HepG2 (cell line): ENCODE data around the gene TXNDC11. TPM values are rescaled to one million over a fixed set of nuclear protein-coding genes. Genes with fewer than 3 reads are reported as not detected.
A peak's percentile ranks its signal among the peaks of the same experiment; 100 is the strongest.

Experiments used
- CEBPG ChIP-seq: IDR thresholded peaks from 2 replicates; pipeline ENCODE4 v1.6.1; 2016
- DNMT1 ChIP-seq: sonication (generic); formaldehyde crosslinking; IDR thresholded peaks from 2 replicates; pipeline ENCODE4 v1.5.1; 2020; ENCODE audit warnings: mild to moderate bottlenecking, missing genetic modification reagents
- FOXA1 ChIP-seq, 2 experiments: fragments of 450-650 bp in 1 of 2; sonication (generic) in 1 of 2; formaldehyde crosslinking in 1 of 2; IDR thresholded peaks; 2 replicates each; pipeline versions ENCODE4 v1.4.0 to v1.6.1; 2016 to 2020; ENCODE audit warnings: missing genetic modification reagents in 1 of 2
- HNRNPUL1 ChIP-seq: fragments of 200-400 bp; formaldehyde crosslinking; IDR thresholded peaks from 2 replicates; pipeline ENCODE4 v1.6.1; 2017; ENCODE audit warnings: low read depth, mild to moderate bottlenecking, low read length, moderate library complexity
- MTA1 ChIP-seq: sonication (generic); formaldehyde crosslinking; IDR thresholded peaks from 2 replicates; pipeline ENCODE4 v1.4.0; 2020; ENCODE audit warnings: missing genetic modification reagents, mild to moderate bottlenecking, borderline replicate concordance
- NFYC ChIP-seq: IDR thresholded peaks from 2 replicates; pipeline ENCODE4 v1.6.1; 2016; ENCODE audit warnings: missing genetic modification reagents, missing compliant biosample characterization
- RARA ChIP-seq: IDR thresholded peaks from 2 replicates; pipeline ENCODE4 v1.6.1; 2016; ENCODE audit warnings: missing genetic modification reagents, missing compliant biosample characterization
- SRSF4 ChIP-seq: fragments of 200-400 bp; formaldehyde crosslinking; IDR thresholded peaks from one replicate; pipeline ENCODE4 v1.6.1; 2018; ENCODE audit warnings: mild to moderate bottlenecking, low read depth, low read length, moderate library complexity; ENCODE audit not compliant: poor library complexity, severe bottlenecking
- TBX2 ChIP-seq: sonication (generic); formaldehyde crosslinking; IDR thresholded peaks from 2 replicates; pipeline ENCODE4 v1.5.0; 2020; ENCODE audit warnings: missing genetic modification reagents, mild to moderate bottlenecking, borderline replicate concordance
- WIZ ChIP-seq: sonication (generic); formaldehyde crosslinking; IDR thresholded peaks from 2 replicates; pipeline ENCODE4 v1.5.1; 2020; ENCODE audit warnings: mild to moderate bottlenecking, missing genetic modification reagents
- ZBTB38 ChIP-seq: sonication (generic); formaldehyde crosslinking; IDR thresholded peaks from 2 replicates; pipeline ENCODE4 v1.5.1; 2020; ENCODE audit warnings: mild to moderate bottlenecking, missing genetic modification reagents
- ZC3H4 ChIP-seq: sonication (generic); formaldehyde crosslinking; IDR thresholded peaks from 2 replicates; pipeline ENCODE4 v1.4.0; 2020; ENCODE audit warnings: missing genetic modification reagents, borderline replicate concordance
- ZFP36L1 ChIP-seq: sonication (generic); formaldehyde crosslinking; IDR thresholded peaks from 2 replicates; pipeline ENCODE4 v1.8.0; 2022; ENCODE audit warnings: mild to moderate bottlenecking, missing genetic modification reagents, moderate library complexity
- ZNF230 ChIP-seq: sonication (generic); formaldehyde crosslinking; IDR thresholded peaks from 2 replicates; pipeline ENCODE4 v1.4.0; 2020; ENCODE audit warnings: mild to moderate bottlenecking, missing genetic modification reagents
- ZNF24 ChIP-seq: fragments of 450-650 bp; IDR thresholded peaks from 2 replicates; pipeline ENCODE4 v1.6.1; 2017; ENCODE audit warnings: antibody characterized with exemption, mild to moderate bottlenecking
- ZNF256 ChIP-seq: sonication (generic); formaldehyde crosslinking; conservative IDR thresholded peaks from 2 replicates; pipeline ENCODE4 v1.4.0; 2020; ENCODE audit warnings: missing genetic modification reagents
- ZNF335 ChIP-seq: sonication (generic); formaldehyde crosslinking; IDR thresholded peaks from 2 replicates; pipeline ENCODE4 v1.4.0; 2020; ENCODE audit warnings: missing genetic modification reagents
- ZNF33A ChIP-seq: sonication (generic); formaldehyde crosslinking; IDR thresholded peaks from 2 replicates; pipeline ENCODE4 v1.5.1; 2020; ENCODE audit warnings: missing genetic modification reagents, mild to moderate bottlenecking, moderate library complexity, borderline replicate concordance
- ZNF567 ChIP-seq: sonication (generic); formaldehyde crosslinking; IDR thresholded peaks from 2 replicates; pipeline ENCODE4 v1.8.1; 2023; ENCODE audit warnings: mild to moderate bottlenecking, missing genetic modification reagents, borderline replicate concordance
- ZNF615 ChIP-seq: sonication (generic); formaldehyde crosslinking; IDR thresholded peaks from 2 replicates; pipeline ENCODE4 v1.5.0; 2020; ENCODE audit warnings: mild to moderate bottlenecking, missing genetic modification reagents, borderline replicate concordance
- ZNF788 ChIP-seq: sonication (generic); formaldehyde crosslinking; IDR thresholded peaks from 2 replicates; pipeline ENCODE4 v1.5.0; 2020; ENCODE audit warnings: mild to moderate bottlenecking, missing genetic modification reagents, borderline replicate concordance
- polyA plus RNA-seq, 8 experiments: library from polyadenylated mRNA; depleted of rRNA in 3 of 8; stranded (reverse) in 7 of 8; unstranded in 1 of 8; fragments of >200 nt; fragmentation: Illumina TruSeq in 4 of 8; extraction: Trizol in 4 of 8; gene quantifications; 2 replicates each; pipeline versions ENCODE4 v1.2.1 to v1.2.3, GENCODE V29; 2011 to 2016; ENCODE audit warnings: low read depth in 4 of 8, missing spikeins in 1 of 8, mixed read lengths in 1 of 8; ENCODE audit not compliant: insufficient read depth in 1 of 8
- total RNA-seq, 5 experiments: library from RNA; depleted of rRNA; stranded (reverse); fragments of >200 nt; fragmentation: Illumina TruSeq; extraction: Trizol; gene quantifications; 2 replicates each; pipeline ENCODE4 v1.2.3, GENCODE V29; 2016; ENCODE audit warnings: low read depth in 1 of 5
- TF ChIP-seq, protein P1 (sequence below), 2 experiments: fragments of 450-650 bp in 1 of 2; sonication (generic) in 1 of 2; formaldehyde crosslinking; IDR thresholded peaks; 2 replicates each; pipeline versions ENCODE4 v1.5.0 to v1.8.0; 2020 to 2022; ENCODE audit warnings: mild to moderate bottlenecking in 1 of 2, missing genetic modification reagents in 1 of 2
- TF ChIP-seq, protein P2 (sequence below): sonication (generic); formaldehyde crosslinking; IDR thresholded peaks from 2 replicates; pipeline ENCODE4 v1.8.1; 2023; ENCODE audit warnings: missing genetic modification reagents, mild to moderate bottlenecking, borderline replicate concordance
- TF ChIP-seq, protein P3 (sequence below): sonication (generic); formaldehyde crosslinking; IDR thresholded peaks from 2 replicates; pipeline ENCODE4 v1.4.0; 2020; ENCODE audit warnings: missing genetic modification reagents

Gene TXNDC11
- total and polyA plus RNA-seq, 2 of the 13 experiments (the other 11 are each of a cell fraction or from before 2014, with no cell fraction given) = 74.9 to 123 TPM

DNA sequence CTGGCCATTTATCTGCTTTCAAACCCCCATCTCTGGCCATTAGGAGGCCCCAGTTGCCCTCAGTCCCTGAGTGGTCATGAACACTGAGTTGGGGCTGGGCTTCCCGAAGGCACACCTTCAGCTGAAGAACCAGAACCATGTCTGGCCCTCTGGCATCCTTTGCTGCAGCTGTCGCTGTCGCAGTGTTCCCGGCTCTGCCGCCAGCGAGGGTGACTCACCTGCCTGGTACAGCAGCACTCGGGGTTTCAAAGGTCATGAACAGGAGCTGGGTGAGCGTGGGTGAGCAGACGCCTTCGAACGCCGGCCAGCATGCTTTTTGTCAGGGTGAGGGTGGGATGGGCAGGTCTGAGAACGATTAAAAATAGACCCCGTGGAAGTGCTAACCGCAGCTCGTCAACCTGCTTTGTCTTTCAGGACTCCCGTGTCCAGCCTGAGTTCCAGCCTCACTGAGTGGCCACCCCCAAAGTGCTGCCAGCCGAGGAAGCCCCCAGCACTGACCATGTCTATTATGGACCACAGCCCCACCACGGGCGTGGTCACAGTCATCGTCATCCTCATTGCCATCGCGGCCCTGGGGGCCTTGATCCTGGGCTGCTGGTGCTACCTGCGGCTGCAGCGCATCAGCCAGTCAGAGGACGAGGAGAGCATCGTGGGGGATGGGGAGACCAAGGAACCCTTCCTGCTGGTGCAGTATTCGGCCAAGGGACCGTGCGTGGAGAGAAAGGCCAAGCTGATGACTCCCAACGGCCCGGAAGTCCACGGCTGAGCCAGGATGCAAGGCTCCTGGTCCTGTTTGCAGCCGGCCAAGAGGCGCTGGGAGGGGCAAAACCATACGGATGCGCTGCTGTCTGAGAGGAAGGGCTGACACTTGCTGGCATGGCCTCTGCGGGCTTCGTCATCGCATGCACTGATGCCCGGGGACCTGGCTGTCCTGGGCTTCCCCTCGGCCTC is 66.8 kb downstream of the TXNDC11 start (continued):
- peak; percentile 36; the same call in 1 of the 2 replicates for TF ChIP-seq TBX2 (CRISPR knock-in tag)
- TF ChIP-seq ZNF256 (CRISPR knock-in tag) = no peak
- no peak; the same call in 1 of the 2 replicates for TF ChIP-seq CEBPG (CRISPR knock-in tag)
- TF ChIP-seq, protein P1, sequence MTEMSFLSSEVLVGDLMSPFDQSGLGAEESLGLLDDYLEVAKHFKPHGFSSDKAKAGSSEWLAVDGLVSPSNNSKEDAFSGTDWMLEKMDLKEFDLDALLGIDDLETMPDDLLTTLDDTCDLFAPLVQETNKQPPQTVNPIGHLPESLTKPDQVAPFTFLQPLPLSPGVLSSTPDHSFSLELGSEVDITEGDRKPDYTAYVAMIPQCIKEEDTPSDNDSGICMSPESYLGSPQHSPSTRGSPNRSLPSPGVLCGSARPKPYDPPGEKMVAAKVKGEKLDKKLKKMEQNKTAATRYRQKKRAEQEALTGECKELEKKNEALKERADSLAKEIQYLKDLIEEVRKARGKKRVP (CRISPR knock-in tag; IDR thresholded peaks at IDR 0.05) = no peak
- no peak for TF ChIP-seq ZNF33A (CRISPR knock-in tag)
- no peak for TF ChIP-seq HNRNPUL1
- no peak for TF ChIP-seq SRSF4
- TF ChIP-seq ZNF24 = no peak
- TF ChIP-seq ZNF335 (CRISPR knock-in tag) = peak; percentile 65; the same call in 1 of the 2 replicates
- TF ChIP-seq, protein P2, sequence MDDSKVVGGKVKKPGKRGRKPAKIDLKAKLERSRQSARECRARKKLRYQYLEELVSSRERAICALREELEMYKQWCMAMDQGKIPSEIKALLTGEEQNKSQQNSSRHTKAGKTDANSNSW = no peak
- TF ChIP-seq MTA1 (CRISPR knock-in tag) = peak; percentile 80; the same call in 1 of the 2 replicates
- no peak; the same call in 1 of the 2 replicates for TF ChIP-seq ZNF567 (CRISPR knock-in tag)
- TF ChIP-seq ZBTB38 (CRISPR knock-in tag) = peak; percentile 5; the same call in 1 of the 2 replicates
- TF ChIP-seq ZFP36L1 (CRISPR knock-in tag) = no peak
- peak; percentile 81 for TF ChIP-seq RARA
- no peak; the same call in 1 of the 2 replicates for TF ChIP-seq ZNF230 (CRISPR knock-in tag)
- TF ChIP-seq DNMT1 = 0 out of 2 replicates have a peak, but pooled peaks have one; percentile 32
- TF ChIP-seq ZNF788 (CRISPR knock-in tag) = peak; percentile 55; the same call in 1 of the 2 replicates
- no peak for TF ChIP-seq FOXA1 (IDR thresholded peaks at IDR 0.05)
- TF ChIP-seq FOXA1 (CRISPR knock-in tag; IDR thresholded peaks at IDR 0.05) = no peak; the same call in 1 of the 2 replicates
- no peak for TF ChIP-seq WIZ (CRISPR knock-in tag)
- TF ChIP-seq ZNF615 = no peak
- TF ChIP-seq ZC3H4 (CRISPR knock-in tag) = no peak
- no peak for TF ChIP-seq NFYC
- TF ChIP-seq, protein P3, sequence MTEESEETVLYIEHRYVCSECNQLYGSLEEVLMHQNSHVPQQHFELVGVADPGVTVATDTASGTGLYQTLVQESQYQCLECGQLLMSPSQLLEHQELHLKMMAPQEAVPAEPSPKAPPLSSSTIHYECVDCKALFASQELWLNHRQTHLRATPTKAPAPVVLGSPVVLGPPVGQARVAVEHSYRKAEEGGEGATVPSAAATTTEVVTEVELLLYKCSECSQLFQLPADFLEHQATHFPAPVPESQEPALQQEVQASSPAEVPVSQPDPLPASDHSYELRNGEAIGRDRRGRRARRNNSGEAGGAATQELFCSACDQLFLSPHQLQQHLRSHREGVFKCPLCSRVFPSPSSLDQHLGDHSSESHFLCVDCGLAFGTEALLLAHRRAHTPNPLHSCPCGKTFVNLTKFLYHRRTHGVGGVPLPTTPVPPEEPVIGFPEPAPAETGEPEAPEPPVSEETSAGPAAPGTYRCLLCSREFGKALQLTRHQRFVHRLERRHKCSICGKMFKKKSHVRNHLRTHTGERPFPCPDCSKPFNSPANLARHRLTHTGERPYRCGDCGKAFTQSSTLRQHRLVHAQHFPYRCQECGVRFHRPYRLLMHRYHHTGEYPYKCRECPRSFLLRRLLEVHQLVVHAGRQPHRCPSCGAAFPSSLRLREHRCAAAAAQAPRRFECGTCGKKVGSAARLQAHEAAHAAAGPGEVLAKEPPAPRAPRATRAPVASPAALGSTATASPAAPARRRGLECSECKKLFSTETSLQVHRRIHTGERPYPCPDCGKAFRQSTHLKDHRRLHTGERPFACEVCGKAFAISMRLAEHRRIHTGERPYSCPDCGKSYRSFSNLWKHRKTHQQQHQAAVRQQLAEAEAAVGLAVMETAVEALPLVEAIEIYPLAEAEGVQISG = no peak
